GM12878 (cell line): ENCODE data around the gene SLMAP.

Experiments
- CREB1 ChIP-seq: IDR thresholded peaks from 2 replicates; pipeline ENCODE4 v1.6.1; 2012; ENCODE audit warnings: low read depth, mild to moderate bottlenecking, inconsistent platforms
- ELK1 ChIP-seq: IDR thresholded peaks from 2 replicates; pipeline ENCODE4 v1.6.1; 2012; ENCODE audit warnings: low read depth, low read length, improper control_type of control experiment
- ETV6 ChIP-seq, 2 experiments: fragments of 450-650 bp in 1 of 2; IDR thresholded peaks in 1 of 2; conservative IDR thresholded peaks in 1 of 2; 2 replicates each; pipeline ENCODE4 v1.6.1; 2014; ENCODE audit warnings: antibody characterized with exemption in 1 of 2, borderline replicate concordance in 1 of 2, low read depth in 1 of 2, mild to moderate bottlenecking in 1 of 2, moderate library complexity in 1 of 2
- POLR2AphosphoS5 ChIP-seq: IDR thresholded peaks from 2 replicates; pipeline ENCODE4 v1.6.1; 2011; ENCODE audit warnings: mild to moderate bottlenecking, low read length, inconsistent platforms
- STAT1 ChIP-seq: fragments of 450-650 bp; conservative IDR thresholded peaks from 2 replicates; pipeline ENCODE4 v1.6.1; 2014; ENCODE audit warnings: antibody characterized with exemption, mild to moderate bottlenecking
- TCF12 ChIP-seq: IDR thresholded peaks from 2 replicates; pipeline ENCODE4 v1.6.1; 2011; ENCODE audit warnings: low read depth, mild to moderate bottlenecking, low read length
- YY1 ChIP-seq: IDR thresholded peaks from 2 replicates; pipeline ENCODE4 v1.6.1; 2011; ENCODE audit warnings: low read depth, mild to moderate bottlenecking, low read length
- ZNF274 ChIP-seq: IDR thresholded peaks from one replicate; pipeline ENCODE4 v1.8.0; 2011; ENCODE audit not compliant: insufficient read length, insufficient read depth
- ZSCAN29 ChIP-seq: fragments of 450-650 bp; IDR thresholded peaks from 2 replicates; pipeline ENCODE4 v1.6.1; 2017; ENCODE audit warnings: mild to moderate bottlenecking, moderate library complexity
- TF ChIP-seq, protein P1 (sequence below), 3 experiments: IDR thresholded peaks in 2 of 3; conservative IDR thresholded peaks in 1 of 3; 2 replicates each; pipeline ENCODE4 v1.5.1; 2011; ENCODE audit warnings: low read depth in 3 of 3, low read length in 3 of 3, mild to moderate bottlenecking in 3 of 3, control low read depth in 2 of 3, moderate library complexity in 2 of 3, inconsistent platforms in 1 of 3, mixed read lengths in 1 of 3; ENCODE audit not compliant: control insufficient read depth in 2 of 3, insufficient read depth in 1 of 3; ENCODE audit errors: extremely low read depth in 1 of 3
- TF ChIP-seq, protein P2 (sequence below): IDR thresholded peaks from 2 replicates; pipeline ENCODE4 v1.6.1; 2012; ENCODE audit warnings: low read depth, low read length, improper control_type of control experiment
- TF ChIP-seq, protein P3 (sequence below): fragments of 450-650 bp; IDR thresholded peaks from 2 replicates; pipeline ENCODE4 v1.6.1; 2017; ENCODE audit warnings: mild to moderate bottlenecking

- TF ChIP-seq POLR2AphosphoS5 (no peak), TCF12 (no peak), ZSCAN29 (no peak), ZNF274 (no peak), STAT1 (no peak), YY1 (no peak), CREB1 (no peak), ELK1 (no peak), ETV6 (conservative IDR thresholded peaks at IDR 0.05 in 1 of 2, IDR thresholded peaks at IDR 0.05 in 1 of 2; ENCODE audit: borderline replicate concordance in 1 of 2, low read depth in 1 of 2) (no peak)
- TF ChIP-seq, protein P1, sequence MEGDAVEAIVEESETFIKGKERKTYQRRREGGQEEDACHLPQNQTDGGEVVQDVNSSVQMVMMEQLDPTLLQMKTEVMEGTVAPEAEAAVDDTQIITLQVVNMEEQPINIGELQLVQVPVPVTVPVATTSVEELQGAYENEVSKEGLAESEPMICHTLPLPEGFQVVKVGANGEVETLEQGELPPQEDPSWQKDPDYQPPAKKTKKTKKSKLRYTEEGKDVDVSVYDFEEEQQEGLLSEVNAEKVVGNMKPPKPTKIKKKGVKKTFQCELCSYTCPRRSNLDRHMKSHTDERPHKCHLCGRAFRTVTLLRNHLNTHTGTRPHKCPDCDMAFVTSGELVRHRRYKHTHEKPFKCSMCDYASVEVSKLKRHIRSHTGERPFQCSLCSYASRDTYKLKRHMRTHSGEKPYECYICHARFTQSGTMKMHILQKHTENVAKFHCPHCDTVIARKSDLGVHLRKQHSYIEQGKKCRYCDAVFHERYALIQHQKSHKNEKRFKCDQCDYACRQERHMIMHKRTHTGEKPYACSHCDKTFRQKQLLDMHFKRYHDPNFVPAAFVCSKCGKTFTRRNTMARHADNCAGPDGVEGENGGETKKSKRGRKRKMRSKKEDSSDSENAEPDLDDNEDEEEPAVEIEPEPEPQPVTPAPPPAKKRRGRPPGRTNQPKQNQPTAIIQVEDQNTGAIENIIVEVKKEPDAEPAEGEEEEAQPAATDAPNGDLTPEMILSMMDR (IDR thresholded peaks at IDR 0.05 in 2 of 3, conservative IDR thresholded peaks at IDR 0.05 in 1 of 3; ENCODE audit: control insufficient read depth in 2 of 3, extremely low read depth in 1 of 3, insufficient read depth in 1 of 3, low read depth in 3 of 3, low read length in 3 of 3): no peak
- TF ChIP-seq, protein P2, sequence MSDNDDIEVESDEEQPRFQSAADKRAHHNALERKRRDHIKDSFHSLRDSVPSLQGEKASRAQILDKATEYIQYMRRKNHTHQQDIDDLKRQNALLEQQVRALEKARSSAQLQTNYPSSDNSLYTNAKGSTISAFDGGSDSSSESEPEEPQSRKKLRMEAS: no peak
- TF ChIP-seq, protein P3, sequence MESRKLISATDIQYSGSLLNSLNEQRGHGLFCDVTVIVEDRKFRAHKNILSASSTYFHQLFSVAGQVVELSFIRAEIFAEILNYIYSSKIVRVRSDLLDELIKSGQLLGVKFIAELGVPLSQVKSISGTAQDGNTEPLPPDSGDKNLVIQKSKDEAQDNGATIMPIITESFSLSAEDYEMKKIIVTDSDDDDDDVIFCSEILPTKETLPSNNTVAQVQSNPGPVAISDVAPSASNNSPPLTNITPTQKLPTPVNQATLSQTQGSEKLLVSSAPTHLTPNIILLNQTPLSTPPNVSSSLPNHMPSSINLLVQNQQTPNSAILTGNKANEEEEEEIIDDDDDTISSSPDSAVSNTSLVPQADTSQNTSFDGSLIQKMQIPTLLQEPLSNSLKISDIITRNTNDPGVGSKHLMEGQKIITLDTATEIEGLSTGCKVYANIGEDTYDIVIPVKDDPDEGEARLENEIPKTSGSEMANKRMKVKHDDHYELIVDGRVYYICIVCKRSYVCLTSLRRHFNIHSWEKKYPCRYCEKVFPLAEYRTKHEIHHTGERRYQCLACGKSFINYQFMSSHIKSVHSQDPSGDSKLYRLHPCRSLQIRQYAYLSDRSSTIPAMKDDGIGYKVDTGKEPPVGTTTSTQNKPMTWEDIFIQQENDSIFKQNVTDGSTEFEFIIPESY: no peak
These were observed 29.3 kb downstream of the SLMAP start for GRCh38 chr3:57785446-57785845.
